Embryonic facial prominence (tissue), 1 donor: ENCODE measurements around the gene GSAP.
"Not testable (repeated sequence)": the region's sequence is repeated elsewhere in the genome, so short reads cannot be mapped to it uniquely, and the experiment has no call there.

ENCODE experiments used
- DNase-seq: peaks from one replicate; pipeline ENCODE4 v3.0.0-alpha.2; 2016; ENCODE audit errors: extremely low spot score

Gene GSAP

DNA sequence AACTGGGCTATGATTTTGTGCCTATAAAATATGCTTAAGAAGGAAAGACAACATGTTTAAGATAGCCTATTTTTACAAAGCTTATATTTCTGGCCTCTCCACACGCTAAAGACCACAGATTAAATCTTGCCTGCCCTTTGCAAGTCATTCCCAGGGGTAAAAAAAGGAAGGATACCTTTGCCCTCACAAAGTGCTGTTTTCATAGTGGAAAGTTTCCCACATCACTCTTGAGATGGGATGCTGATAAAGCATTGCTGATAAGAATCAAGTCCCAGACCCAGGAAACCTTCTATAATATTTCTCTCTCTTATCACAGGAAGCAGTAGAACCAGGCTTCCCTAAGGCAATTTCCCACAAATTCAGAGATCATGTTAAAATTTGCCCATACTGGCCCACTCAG is 56.5 kb downstream of the GSAP start:
- DNase-seq = no peak

DNA sequence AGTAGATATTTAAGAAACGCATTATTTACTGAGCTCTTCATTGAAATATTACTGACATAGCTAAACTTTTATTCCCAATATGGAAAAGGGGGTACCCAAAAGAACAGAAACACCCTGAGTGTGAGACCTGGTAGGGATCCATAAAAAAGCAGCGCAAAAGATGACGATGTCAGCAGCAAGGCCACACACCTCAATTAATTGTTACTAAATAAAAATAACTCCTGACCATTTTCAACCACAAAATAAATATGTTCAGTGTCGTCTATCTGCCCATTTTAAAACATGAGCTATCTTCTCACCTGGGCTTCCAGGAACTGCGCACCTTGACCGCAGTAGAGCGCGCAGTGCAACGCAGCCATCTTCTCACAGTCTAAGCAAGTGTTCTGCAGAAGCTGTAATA is 61.2 kb downstream of the GSAP start:
- no peak for DNase-seq

DNA sequence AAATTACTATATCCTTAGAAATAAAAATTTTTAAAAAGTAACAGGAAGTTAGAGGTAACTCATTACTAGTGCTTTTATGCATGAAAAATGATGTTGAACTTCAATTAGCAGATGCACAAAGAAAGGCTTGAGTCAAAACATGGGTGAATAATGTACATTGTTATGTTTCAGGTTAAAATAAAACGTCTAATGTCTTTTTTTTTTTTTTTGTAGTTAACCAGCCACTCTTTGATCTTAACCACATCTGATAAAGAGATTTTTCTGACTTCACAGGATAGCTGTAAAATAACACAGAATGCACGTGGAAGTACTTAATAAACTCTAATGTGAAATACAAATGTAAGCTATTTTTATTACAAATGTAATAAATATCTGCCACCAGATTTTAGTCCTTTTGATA is 61.7 kb downstream of the GSAP start:
- no peak for DNase-seq

DNA sequence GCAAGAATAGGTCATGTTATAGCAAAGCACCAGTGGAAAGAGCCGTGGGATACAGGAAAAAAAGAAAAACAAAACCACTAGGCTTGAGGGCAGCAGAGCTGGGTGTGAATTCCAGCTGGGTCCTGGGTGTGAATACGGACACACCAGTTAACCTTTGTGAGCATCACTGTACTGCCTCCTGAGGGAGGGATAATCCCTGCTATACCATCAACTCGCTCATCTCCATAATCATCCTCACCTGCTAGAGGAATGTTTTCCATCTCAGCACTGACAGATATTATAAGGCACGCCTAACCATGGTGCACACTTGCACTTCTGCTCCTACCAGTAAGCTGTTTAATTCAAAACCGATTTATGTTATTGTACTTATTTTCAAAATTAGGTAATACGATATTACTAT is 62.2 kb downstream of the GSAP start:
- DNase-seq = no peak

DNA sequence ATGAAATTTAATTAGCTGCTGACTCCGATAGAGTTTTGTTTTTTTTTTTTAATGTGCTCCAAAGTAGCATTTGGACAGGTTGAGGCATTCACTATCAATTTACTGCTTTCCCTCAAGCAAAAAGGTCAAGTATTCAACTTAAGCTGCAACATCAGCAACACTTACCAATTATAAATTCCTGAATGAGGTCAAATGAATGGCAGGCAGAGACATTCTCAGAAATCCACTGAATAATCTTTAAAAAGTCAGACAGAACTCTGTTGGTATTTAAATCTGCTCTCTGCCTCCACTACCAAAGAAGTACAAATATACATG is 62.8 kb downstream of the GSAP start:
- no peak for DNase-seq

DNA sequence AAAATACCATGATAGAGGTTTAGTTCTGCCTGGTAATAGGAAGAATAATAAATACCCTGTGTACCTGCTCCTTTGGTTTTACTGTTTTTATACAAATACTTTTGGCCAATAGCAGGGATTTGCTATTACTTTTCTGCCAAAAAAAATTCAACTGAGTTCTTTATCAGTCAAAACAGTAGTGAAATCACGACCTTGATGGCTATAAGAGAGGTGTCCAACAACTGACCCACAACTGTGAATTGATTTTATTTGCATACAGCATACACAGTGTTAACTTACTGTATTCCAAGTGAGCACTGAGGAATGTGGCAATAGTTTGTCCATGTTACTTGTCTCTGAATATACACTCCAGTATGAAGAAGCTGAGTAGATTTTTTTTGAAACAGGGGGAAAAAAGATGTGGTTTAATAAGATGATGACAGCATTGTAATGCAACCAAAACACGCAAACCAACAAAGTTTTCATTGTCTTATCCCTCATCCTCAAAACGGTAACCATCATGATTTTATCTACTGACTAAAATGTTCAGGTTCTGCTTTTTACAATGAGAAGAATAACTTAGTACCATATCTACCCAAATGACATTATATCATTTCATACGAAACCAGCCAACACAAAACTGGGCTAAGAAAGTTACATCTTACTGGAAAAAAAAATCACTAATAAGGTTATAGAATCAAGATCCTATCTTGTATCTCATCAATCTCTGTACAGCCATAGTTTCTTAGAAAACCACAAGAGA is 63.3 kb downstream of the GSAP start:
- no peak for DNase-seq

DNA sequence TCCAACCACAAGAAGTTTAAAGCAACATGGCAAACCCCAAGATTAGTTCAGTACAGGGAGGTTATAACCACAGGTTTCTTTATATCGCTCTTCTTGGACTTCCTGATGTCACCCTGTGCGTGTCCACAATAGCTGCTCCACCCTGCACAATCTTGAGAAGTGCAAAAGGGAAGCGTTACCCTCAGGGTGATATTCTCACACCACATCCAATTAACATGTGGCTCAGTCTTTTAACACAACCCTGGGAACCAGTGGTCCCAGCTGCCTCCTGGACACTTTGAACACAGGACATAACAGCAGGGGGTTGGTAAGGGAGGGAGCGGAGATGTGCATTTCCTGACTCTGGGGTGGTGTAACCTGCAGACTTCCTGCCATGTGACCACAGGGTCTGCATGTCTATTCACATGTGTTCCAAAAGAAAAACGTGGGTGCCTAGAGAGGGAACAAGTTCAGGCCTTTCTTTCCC is 64.6 kb downstream of the GSAP start:
- no peak for DNase-seq

DNA sequence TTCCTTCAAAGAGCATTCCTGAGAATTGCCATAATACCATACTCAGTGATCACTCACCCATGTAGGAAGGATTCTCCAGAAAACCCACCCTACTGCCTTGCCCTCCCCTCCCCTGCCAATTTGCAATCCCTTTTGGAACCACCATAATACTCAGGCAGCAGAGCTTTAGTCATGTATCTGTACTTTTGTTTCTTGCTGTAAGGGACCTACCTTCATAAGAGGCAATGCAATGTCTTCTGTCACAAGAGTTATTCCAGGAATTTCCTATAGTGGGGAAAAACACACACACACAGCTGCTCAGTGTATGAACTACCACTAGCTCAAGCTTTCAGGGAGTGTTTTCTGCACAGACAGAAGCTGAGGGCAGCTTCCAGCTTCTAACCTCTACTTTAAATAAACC is 67.0 kb downstream of the GSAP start:
- no peak for DNase-seq

DNA sequence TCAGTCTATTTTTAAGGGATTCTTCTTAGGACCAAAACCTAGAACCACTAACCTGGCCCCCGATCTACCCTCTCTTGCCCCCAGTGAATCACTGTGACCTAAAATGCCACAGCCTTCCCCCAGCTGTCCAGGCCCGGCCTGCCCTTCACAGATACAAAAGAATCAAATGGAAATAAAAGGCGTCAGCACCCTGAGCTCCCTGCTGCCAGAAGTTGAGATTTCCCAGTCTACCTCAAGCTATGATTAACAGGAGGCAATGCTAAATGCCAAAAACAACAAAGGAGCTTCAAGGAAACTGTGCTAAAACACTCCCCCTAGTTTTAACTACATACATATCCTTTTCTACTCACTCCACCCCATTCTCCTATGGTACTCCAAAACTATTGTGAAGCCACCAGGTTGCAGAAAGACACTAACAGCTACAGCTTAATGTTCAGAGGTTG is 67.8 kb downstream of the GSAP start:
- no peak for DNase-seq

DNA sequence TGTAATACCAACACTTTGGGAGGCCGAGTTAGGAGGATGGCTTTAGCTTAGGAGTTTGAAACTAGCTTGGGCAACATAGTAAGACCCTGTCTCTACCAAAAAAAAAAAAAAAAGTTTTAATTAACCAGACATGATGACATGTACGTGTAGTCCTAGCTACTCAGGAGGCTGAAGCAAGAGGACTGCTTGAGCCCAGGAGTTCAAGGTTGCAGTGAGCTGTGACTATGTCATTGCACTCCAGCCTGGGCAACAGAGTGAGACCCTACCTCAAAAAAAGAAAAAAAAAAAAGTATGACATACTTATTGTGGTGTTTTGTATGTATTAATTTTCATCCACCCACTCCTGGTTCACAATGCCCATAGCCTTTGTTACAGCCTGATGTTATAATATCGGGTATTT is 69.7 kb downstream of the GSAP start:
- no peak for DNase-seq

DNA sequence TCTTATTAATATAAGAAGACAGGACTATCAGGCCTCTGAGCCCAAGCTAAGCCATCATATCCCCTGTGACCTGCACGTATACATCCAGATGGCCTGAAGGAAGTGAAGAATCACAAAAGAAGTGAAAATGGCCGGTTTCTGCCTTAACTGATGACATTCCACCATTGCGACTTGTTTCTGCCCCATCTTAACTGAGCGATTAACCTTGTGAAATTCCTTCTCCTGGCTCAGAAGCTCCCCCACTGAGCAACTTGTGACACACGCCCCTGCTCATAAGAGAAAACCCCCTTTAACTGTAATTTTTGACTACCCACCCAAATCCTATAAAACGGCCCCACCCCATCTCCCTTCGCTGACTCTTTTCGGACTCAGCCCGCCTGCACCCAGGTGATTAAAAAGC is 70.7 kb downstream of the GSAP start:
- DNase-seq = not testable (repeated sequence)

DNA sequence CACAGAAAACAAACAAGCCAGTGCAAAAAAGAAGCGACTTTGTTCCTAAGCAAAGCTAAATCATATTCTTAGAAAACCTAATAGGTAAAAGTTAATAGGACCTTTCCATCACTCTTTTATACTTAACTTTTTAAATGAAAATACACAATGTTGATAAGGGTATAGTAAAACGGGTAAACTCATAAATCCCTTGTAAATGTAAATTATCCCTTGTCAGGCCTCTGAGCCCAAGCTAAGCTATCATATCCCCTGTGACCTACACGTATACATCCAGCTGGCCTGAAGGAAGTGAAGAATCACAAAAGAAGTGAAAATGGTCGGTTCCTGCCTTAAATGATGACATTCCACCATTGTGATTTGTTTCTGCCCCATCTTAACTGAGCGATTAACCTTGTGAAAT is 76.4 kb downstream of the GSAP start:
- no peak for DNase-seq

DNA sequence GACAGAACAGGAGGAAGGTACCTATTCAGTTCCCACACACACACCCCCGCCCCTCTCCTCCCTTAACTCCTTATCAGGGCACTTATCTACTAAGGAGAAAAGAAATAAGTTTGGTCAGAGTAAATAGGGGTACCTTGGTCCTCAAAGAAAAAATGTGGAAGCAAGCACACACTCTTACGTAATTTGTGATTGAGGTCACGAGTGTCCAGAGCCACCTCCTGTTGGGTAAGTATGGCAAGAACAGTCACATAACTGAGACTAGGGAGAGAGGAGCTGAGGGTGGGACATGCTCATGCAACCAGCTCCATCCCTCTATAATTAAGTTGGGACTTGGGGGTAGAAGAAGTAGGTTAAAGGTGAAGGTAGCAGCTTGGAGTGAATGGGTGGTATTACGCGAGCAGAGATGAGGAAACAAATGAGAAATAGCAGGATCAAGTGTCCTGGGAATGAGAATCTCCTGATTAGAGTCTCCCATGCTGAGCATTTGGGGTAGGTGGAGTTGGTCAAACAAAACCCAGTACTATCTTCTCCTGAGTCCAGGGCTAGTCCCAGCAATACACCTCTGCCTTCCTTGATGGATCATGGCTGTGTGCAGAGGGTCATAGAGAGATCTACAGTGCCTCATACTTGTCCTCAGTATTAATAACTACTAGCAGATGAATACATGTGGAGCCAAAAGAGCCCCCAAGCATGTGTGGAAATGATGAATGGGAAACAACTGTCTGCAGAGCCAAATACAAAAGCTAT is 77.1 kb downstream of the GSAP start:
- no peak for DNase-seq

DNA sequence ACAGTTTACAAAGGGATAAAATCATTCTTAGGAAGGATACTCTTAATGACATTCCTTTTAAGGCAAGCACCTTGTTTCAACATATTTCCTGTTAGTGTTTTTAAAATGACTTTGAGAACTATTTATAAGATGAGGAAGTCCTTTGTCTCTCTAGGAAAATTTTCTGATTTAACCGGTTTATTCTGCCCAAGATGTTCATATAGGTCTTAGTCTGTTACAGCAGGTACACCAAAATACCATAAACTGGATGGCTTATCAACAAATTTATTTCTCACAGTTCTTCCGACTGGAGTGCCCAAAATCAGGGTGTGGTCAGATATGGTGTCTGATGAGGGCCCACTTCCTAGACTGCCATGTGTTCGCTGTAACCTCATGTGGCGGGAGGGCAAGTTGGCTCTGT is 77.9 kb downstream of the GSAP start:
- DNase-seq = no peak

DNA sequence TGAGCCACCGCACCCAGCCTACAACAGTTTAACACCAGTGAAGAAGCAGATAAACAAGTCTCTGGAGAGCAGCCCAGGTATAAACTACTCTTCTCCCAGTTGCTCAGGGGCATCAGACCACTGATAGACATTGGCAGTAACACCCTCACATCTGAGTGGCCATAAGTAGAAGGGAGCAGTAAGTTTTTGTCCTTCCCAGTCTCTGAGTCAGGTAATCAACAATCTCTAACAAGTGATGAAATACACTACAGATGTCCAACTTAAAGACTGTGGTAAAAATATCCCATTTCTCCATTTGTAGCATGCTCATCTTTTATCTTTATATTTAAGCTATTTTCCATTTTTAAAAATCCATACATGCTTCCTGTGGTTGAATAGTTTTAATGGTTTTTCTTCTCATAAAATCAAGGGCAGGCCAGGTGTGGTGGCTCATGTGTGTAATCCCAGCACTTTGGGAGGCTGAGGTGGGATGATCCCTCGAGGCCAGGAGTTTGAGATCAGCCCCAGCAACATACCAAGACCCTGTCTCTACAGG is 78.6 kb downstream of the GSAP start:
- DNase-seq = no peak

DNA sequence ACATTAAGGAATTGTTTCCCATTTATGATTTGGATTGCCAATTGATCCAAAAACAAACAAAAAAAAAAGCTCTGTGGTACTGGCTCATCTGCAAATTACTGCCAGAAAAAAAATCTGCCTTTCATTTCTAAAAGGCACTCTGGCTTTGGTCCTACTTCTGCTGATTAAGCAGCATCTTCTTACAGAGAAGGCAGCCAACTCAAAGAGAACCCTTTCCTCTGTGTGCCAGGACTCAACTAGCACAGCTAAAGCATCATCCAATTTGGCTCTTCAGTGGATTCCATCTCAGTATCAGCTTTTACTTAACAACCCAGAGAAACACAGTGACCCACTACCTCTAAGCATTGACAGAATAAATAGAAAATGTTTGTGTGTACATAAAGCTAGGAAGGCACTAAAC is 80.6 kb downstream of the GSAP start:
- no peak for DNase-seq

DNA sequence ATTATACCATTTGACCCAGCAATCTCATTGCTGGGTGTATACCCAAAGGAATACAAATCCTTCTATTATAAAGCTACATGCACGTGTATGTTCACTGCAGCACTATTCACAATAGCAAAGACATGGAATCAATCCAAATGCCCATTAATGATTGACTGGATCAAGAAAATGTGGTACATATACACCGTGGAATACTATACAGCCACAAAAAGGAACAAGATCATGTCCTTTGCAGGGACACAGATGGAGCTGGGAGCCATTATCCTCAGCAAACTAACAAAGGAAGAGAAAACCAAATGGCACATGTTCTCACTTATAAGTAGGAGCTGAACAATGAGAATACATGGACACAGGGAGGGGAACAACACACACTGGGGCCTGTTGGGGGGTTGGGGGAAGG is 82.1 kb downstream of the GSAP start:
- not testable (repeated sequence) for DNase-seq

DNA sequence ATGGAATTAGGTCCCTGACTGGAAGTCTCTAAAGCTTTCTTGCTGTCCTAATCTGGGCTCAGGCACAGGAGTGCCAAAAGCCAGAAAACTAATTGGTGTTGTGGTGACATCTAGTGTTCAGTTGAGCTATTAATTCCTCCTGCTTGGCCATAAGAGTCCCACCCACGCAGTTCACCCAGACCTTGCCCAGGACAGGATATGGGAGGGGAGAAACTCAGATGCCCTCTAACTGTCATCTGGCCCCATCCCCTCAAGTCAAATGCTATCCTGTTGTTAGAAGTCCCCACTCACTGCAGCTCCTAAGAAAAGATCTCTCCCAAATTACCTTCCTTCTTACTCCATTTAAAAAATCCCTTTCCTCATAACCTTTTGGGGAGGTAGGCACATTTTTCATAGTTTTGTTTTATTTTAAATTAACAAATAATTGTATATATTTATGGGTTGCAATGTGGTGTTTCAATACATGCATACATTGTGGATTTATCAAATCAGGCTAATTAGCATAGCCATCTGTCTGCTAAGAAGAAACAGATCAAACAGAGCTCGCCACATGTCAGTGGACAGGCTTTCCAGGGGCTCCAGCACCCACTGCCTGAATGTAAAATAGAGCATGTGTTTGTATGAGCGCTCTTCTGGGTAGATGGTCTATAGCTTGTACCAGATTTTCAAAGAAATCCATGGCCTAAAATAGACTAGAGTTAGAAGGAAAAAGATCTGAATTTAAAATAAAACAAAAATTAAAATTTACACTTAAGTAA is 84.0 kb downstream of the GSAP start:
- DNase-seq = peak; percentile 51

DNA sequence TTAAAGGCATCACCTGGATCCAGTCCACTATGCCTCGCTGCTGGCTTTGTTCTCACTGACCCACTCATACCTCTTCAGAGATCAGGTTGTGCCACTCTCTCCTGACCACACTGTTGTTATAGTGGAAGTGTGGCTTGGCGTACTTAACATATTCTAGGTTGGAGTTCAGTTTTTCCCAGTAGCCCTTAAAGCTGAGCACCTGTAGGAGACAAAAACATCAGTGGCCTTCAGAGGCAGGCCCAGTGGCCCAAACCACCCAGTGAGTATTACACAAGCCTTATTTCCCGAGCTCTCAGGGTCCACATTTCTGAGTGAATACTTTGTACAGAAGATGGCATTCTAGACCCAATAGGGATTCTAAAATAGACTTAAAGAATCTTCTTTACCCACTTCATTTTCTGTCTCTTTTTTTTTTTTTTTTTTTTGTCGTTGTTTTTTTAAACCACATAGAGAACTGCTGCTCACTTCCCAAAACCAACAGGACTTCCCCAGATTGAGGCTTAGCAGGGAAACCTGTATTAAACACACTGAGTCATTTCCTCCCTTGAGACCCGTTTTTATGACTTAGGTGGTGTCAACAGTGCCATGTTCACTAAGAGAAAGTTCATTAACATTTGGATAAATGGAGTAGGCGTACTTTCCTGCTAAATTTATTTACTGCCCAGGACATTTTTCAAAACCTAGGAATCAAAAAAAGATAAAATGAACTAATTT is 85.8 kb downstream of the GSAP start:
- no peak for DNase-seq

DNA sequence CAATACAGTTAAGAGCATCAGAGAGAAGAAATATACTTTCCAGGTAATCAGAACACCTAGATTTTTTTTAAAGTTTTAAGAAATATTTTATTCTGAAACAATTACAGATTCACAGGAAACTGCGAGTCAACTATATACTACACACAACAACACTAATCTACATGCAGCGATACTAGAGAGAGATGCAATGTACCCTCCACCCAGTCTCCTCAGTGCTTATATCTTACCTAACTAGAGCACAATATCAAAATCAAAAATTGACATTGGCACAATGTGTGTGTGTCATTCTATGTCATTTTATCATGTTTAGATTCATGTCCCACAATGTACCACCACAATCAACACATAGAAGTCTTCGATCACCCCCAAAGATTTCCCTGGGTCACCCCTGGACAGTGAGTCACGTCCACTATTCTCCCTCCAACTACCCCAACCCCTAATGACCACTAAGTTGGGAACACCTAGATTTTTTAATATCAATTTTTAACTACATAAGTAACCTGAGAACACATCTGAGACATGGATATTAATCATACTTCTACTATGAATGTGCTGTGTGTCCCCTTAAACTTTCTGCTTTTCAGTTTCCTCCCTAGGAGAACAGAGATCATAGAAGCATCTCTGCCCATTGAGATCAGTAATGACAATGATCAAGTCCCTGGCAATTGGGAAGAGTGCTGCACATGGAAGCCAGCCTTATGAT is 86.5 kb downstream of the GSAP start:
- DNase-seq = no peak

DNA sequence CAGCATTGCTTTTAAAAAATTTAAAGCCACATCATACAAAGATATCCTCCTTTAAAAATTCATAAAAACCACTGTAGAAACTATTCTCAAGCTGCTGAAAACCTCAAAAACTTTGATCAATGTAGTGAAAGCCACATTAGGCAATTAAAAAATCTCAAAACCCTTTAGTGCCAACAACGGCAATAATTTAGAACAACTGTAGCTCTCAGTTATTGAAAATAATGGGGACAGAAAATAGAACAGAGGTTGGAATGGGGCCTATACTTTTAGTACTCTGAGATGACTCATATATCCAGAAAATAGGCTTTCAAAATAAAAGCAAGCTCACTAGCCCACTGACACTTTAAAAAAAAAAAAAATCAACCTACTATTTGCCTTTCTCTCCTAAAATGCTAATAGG is 87.5 kb downstream of the GSAP start:
- no peak for DNase-seq
